ENCODE measurements around the gene TRIM9. TPM values are rescaled to one million over a fixed set of nuclear protein-coding genes. Genes with fewer than 3 reads are reported as not detected.

Gene TRIM9
- total and polyA plus RNA-seq, 2 experiments from 2014 or later, result 4.4 to 6.2 TPM

GRCh38 chr14:51107801-51108200, 12.9 kb upstream of the TRIM9 start:
- no peak overlapping the region for H3K4me2 ChIP-seq
- H3K4me3 ChIP-seq, result no peak overlapping the region
- H3K36me3 ChIP-seq (ENCODE audit: insufficient read depth), result no peaks in the 10 kb centered on the region
- no peaks in the 10 kb centered on the region for H3K9me2 ChIP-seq (ENCODE audit: insufficient read depth)
- no peaks in the 10 kb centered on the region; the same call in 2 of the 3 replicates for H3K9me3 Mint-ChIP-seq
- H3K4me1 Mint-ChIP-seq, result peaks cover 11% of the 10 kb centered on the region; the same call in 2 of the 3 replicates
- no peak overlapping the region for H3K27ac Mint-ChIP-seq
- DNase-seq (ENCODE audit: low spot score) (no peak), ATAC-seq (no peak)
- H2AFZ ChIP-seq, result no peak overlapping the region
- H3K27me3 Mint-ChIP-seq (ENCODE audit: insufficient read depth, low read depth, poor library complexity), result peaks cover 4% of the 10 kb centered on the region
- no peak for TF ChIP-seq ZNF114 (CRISPR knock-in tag; IDR thresholded peaks at IDR 0.05)
- TF ChIP-seq EZH2 (IDR thresholded peaks at IDR 0.05; ENCODE audit: low read depth, unreplicated experiment), result no peak
- TF ChIP-seq ZNF462 (CRISPR knock-in tag; IDR thresholded peaks at IDR 0.05), result no peak
- no peak for TF ChIP-seq STAT1 (IDR thresholded peaks at IDR 0.05; ENCODE audit: unreplicated experiment)
- no peak for TF ChIP-seq EZH2phosphoT487 (IDR thresholded peaks at IDR 0.05; ENCODE audit: unreplicated experiment)
- no peak for TF ChIP-seq ZNF331 (CRISPR knock-in tag; IDR thresholded peaks at IDR 0.05; ENCODE audit: low read depth)
- TF ChIP-seq CREB1 (CRISPR knock-in tag; IDR thresholded peaks at IDR 0.05; ENCODE audit: low read depth), result no peak
- no peak for TF ChIP-seq NANOG (IDR thresholded peaks at IDR 0.05; ENCODE audit: borderline replicate concordance)
- TF ChIP-seq REST (IDR thresholded peaks at IDR 0.05; ENCODE audit: unreplicated experiment), result no peak
- H3K27me3 ChIP-seq (ENCODE audit: insufficient read depth), result no peaks in the 10 kb centered on the region
- H4K20me1 ChIP-seq (replicated peaks; ENCODE audit: insufficient read depth), result no peaks in the 10 kb centered on the region
- peaks cover 8% of the 10 kb centered on the region; the same call in 1 of the 2 replicates for H3K4me1 ChIP-seq (ENCODE audit: insufficient read depth)
- no peaks in the 10 kb centered on the region for H3K36me3 Mint-ChIP-seq (ENCODE audit: low read depth)
- H3F3A ChIP-seq (replicated peaks; ENCODE audit: low read depth), result no peaks in the 10 kb centered on the region
- no peak overlapping the region for H3K27ac ChIP-seq (ENCODE audit: low read depth)
- no peaks in the 10 kb centered on the region for H3K79me2 ChIP-seq (replicated peaks; ENCODE audit: insufficient read depth)
- H3K4me3 Mint-ChIP-seq, result no peak overlapping the region
